Neuronal stem cell (in vitro differentiated cells): ENCODE measurements around the gene CFAP97D2.

Experiments used
- DNase-seq: peaks from one replicate; pipeline ENCODE4 v3.0.0-alpha.2; 2013; ENCODE audit warnings: low spot score
- H2AFZ ChIP-seq: one replicate; pipeline ENCODE4 v1.6.1; 2013; ENCODE audit warnings: mild to moderate bottlenecking, low read length, inconsistent platforms
- H2AK5ac ChIP-seq: 2 replicates; pipeline ENCODE4 v1.6.1; 2013; ENCODE audit warnings: low read depth, mild to moderate bottlenecking, inconsistent platforms, low read length, moderate library complexity, mixed read lengths
- H2BK120ac ChIP-seq: 2 replicates; pipeline ENCODE4 v1.6.1; 2013; ENCODE audit warnings: low read depth, mild to moderate bottlenecking, inconsistent platforms, low read length, moderate library complexity, mixed read lengths
- H2BK12ac ChIP-seq: one replicate; pipeline ENCODE4 v1.6.1; 2013; ENCODE audit warnings: low read length, inconsistent platforms
- H2BK15ac ChIP-seq: 2 replicates; pipeline ENCODE4 v1.6.1; 2013; ENCODE audit warnings: mild to moderate bottlenecking, low read length, inconsistent platforms, mixed read lengths
- H2BK5ac ChIP-seq: one replicate; pipeline ENCODE4 v1.6.1; 2013; ENCODE audit warnings: inconsistent platforms, mild to moderate bottlenecking, low read length, moderate library complexity
- H3K14ac ChIP-seq: one replicate; pipeline ENCODE4 v1.6.1; 2013; ENCODE audit warnings: low read length, inconsistent platforms
- H3K18ac ChIP-seq: 2 replicates; pipeline ENCODE4 v1.6.1; 2013; ENCODE audit warnings: low read length, inconsistent platforms
- H3K23ac ChIP-seq: 2 replicates; pipeline ENCODE4 v1.6.1; 2013; ENCODE audit warnings: low read depth, mild to moderate bottlenecking, mixed read lengths, low read length, inconsistent platforms; ENCODE audit not compliant: poor library complexity
- H3K27ac ChIP-seq: replicated peaks from 3 replicates; pipeline ENCODE4 v1.5.1; 2013; ENCODE audit warnings: low read length, inconsistent platforms
- H3K27me3 ChIP-seq, 3 experiments: 2 replicates each; pipeline ENCODE4 v1.6.1; 2013; ENCODE audit warnings: low read length in 3 of 3, mild to moderate bottlenecking in 2 of 3, inconsistent platforms in 1 of 3, low read depth in 1 of 3, mixed read lengths in 1 of 3, moderate library complexity in 1 of 3; ENCODE audit not compliant: control insufficient read depth in 3 of 3, insufficient read depth in 3 of 3
- H3K36me3 ChIP-seq, 2 donors: replicated peaks in 1 of 2; 2 replicates each; pipeline ENCODE4 v1.6.1; 2013; ENCODE audit warnings: low read length in 2 of 2; ENCODE audit not compliant: control insufficient read depth in 2 of 2, insufficient read depth in 2 of 2
- H3K4ac ChIP-seq: 2 replicates; pipeline ENCODE4 v1.6.1; 2013; ENCODE audit warnings: inconsistent platforms, mild to moderate bottlenecking, low read length, moderate library complexity
- H3K4me1 ChIP-seq, 2 donors: 1 replicate in 1 of 2; 2 replicates in 1 of 2; pipeline ENCODE4 v1.6.1; 2013; ENCODE audit warnings: low read length in 2 of 2, low read depth in 1 of 2; ENCODE audit not compliant: control insufficient read depth in 2 of 2, insufficient read depth in 1 of 2
- H3K4me2 ChIP-seq: one replicate; pipeline ENCODE4 v1.6.1; 2013; ENCODE audit warnings: mild to moderate bottlenecking, low read length, inconsistent platforms; ENCODE audit not compliant: insufficient read depth, poor library complexity, severe bottlenecking
- H3K4me3 ChIP-seq, 2 donors: 2 replicates each; pipeline ENCODE4 v1.5.1; 2013; ENCODE audit warnings: low read length in 2 of 2, mild to moderate bottlenecking in 2 of 2, inconsistent platforms in 1 of 2, moderate library complexity in 1 of 2
- H3K79me1 ChIP-seq: one replicate; pipeline ENCODE4 v1.6.1; 2013; ENCODE audit warnings: low read depth, mild to moderate bottlenecking, inconsistent platforms, low read length, moderate library complexity
- H3K9ac ChIP-seq: one replicate; pipeline ENCODE4 v1.6.1; 2013; ENCODE audit warnings: mild to moderate bottlenecking, low read depth, low read length, inconsistent platforms; ENCODE audit not compliant: poor library complexity
- H3K9me3 ChIP-seq, 2 donors: replicated peaks in 1 of 2; 2 replicates each; pipeline versions ENCODE3 to v1.6.1; 2013; ENCODE audit warnings: low read length in 2 of 2, mild to moderate bottlenecking in 2 of 2, inconsistent platforms in 1 of 2, low read depth in 1 of 2, mixed read lengths in 1 of 2, moderate library complexity in 1 of 2; ENCODE audit not compliant: control insufficient read depth in 2 of 2, insufficient read depth in 1 of 2
- H4K8ac ChIP-seq: one replicate; pipeline ENCODE4 v1.6.1; 2013; ENCODE audit warnings: low read depth, mild to moderate bottlenecking, inconsistent platforms, low read length, moderate library complexity
- H4K91ac ChIP-seq: one replicate; pipeline ENCODE4 v1.6.1; 2013; ENCODE audit warnings: low read length, low read depth, mild to moderate bottlenecking, inconsistent platforms; ENCODE audit not compliant: poor library complexity
- WGBS, 2 donors: extraction: QIAGEN DNeasy Blood & Tissue Kit; methylation state at CpG; one replicate each; pipeline ENCODE4 v1.1.7; 2013; ENCODE audit warnings: missing lambda C conversion rate in 2 of 2, mixed read lengths in 1 of 2; ENCODE audit not compliant: insufficient read length in 2 of 2, insufficient replicate concordance in 1 of 2; ENCODE audit errors: extremely low coverage in 2 of 2; 5-methylcytosine and 5-hydroxymethylcytosine counted together

Gene CFAP97D2

DNA sequence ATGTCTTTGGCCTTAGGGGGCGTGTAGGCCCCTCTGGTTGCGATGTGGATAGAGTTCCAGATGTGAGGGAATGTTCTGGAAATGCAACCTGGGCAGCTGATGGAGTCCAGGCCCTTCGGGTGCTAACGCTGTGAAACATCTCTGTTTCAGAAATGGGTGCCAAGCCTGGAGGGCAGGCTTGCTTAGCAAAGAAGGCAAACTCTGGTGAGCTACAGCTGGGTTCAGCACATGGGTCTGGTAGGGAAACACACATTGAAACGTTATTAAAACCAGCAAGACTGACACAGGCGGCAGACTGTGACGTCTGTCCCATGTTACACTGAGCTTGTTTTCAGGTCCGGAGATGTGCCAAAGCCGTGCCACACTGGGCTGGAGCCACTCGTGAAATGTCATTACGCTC, 47.0 kb downstream of the CFAP97D2 start:
- DNase-seq = no peak
- no peak overlapping the region for H4K8ac ChIP-seq
- H3K9me3 ChIP-seq = no peaks in the 10 kb centered on the region
- H3K27me3 ChIP-seq = peaks cover 0 to 11% (median 3%) of the 10 kb centered on the region in 3 experiments
- no CpG with 5 or more reads among the region's 11 CpGs for WGBS, 2 donors
- no peak overlapping the region for H2BK5ac ChIP-seq
- H3K79me1 ChIP-seq = no peaks in the 10 kb centered on the region
- no peak overlapping the region for H3K4me3 ChIP-seq
- H2AK5ac ChIP-seq = no peak overlapping the region
- H3K27ac ChIP-seq = no peak overlapping the region
- H2BK12ac ChIP-seq = no peak overlapping the region
- no peak overlapping the region for H2BK120ac ChIP-seq
- peaks cover 4 to 10% of the 10 kb centered on the region in 2 donors for H3K4me1 ChIP-seq
- H3K4me2 ChIP-seq = no peak overlapping the region
- H3K14ac ChIP-seq = no peak overlapping the region
- H4K91ac ChIP-seq = no peak overlapping the region
- no peak overlapping the region for H2BK15ac ChIP-seq
- H3K4ac ChIP-seq = no peak overlapping the region
- H2AFZ ChIP-seq = peak overlapping the region; percentile 78
- no peak overlapping the region for H3K18ac ChIP-seq
- no peak overlapping the region for H3K9ac ChIP-seq
- no peaks in the 10 kb centered on the region for H3K36me3 ChIP-seq
- H3K23ac ChIP-seq = no peak overlapping the region

DNA sequence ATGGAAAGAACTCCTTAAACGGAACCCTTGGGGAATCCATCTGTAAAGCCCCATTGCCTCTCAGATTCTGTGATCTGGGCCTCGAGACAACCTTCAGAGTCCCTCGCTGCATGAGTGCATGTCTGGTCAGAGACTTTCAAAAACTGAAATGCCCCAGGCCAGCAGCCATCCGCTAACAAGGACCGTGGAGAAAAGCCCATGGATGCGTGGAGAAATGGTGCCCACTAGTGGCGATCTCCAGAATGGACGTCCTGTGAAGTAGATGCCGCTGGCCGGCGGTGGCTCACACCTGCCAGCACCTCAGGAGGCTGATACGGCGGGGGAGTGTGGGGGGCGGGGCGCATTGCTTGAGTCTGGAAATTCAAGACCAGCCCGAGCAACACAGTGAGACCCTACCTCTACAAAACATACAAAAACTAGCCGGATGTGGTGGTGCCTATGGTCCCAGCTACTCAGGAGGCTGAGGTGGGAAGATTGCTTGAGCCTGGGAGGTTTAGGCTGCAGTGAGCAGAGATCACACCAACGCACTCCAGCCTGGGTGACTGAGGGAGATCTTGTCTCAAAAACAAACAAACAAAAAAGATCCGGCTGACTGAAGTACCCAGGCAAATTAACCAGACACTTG, 47.8 kb downstream of the CFAP97D2 start:
- Histone ChIP-seq H4K8ac (no peak overlapping the region), H3K36me3 (no peaks in the 10 kb centered on the region), H3K23ac (no peak overlapping the region), H3K9me3 (no peaks in the 10 kb centered on the region), H2AK5ac (no peak overlapping the region), H3K14ac (no peak overlapping the region), H4K91ac (no peak overlapping the region), H2BK15ac (no peak overlapping the region), H3K4me3 (no peak overlapping the region), H3K9ac (no peak overlapping the region), H3K18ac (no peak overlapping the region), H2AFZ (peak overlapping the region; percentile 78), H2BK5ac (no peak overlapping the region), H3K4ac (no peak overlapping the region), H3K79me1 (no peaks in the 10 kb centered on the region), H3K4me1 (peaks cover 4 to 10% of the 10 kb centered on the region in 2 donors), H2BK12ac (no peak overlapping the region), H3K27ac (no peak overlapping the region), H2BK120ac (no peak overlapping the region), H3K27me3 (peaks cover 0 to 11% (median 3%) of the 10 kb centered on the region in 3 experiments), H3K4me2 (no peak overlapping the region)
- peak; percentile 86 for DNase-seq
- no CpG with 5 or more reads among the region's 19 CpGs for WGBS, 2 donors

GRCh38 chr13:114227528-114227927, 48.5 kb downstream of the CFAP97D2 start:
- Histone ChIP-seq H3K9me3 (no peaks in the 10 kb centered on the region), H3K4me3 (peak overlapping the region in 1 of 2 donors; percentile 70), H2AK5ac (no peak overlapping the region), H3K18ac (no peak overlapping the region), H2AFZ (no peak overlapping the region), H4K8ac (no peak overlapping the region), H3K36me3 (no peaks in the 10 kb centered on the region), H3K23ac (no peak overlapping the region), H4K91ac (no peak overlapping the region), H3K27ac (no peak overlapping the region), H2BK5ac (no peak overlapping the region), H3K9ac (no peak overlapping the region), H3K4ac (no peak overlapping the region), H3K27me3 (peaks cover 0 to 11% (median 4%) of the 10 kb centered on the region in 3 experiments), H3K79me1 (no peaks in the 10 kb centered on the region), H3K4me1 (peaks cover 4 to 10% of the 10 kb centered on the region in 2 donors), H2BK120ac (no peak overlapping the region), H3K4me2 (no peak overlapping the region), H3K14ac (no peak overlapping the region), H2BK15ac (no peak overlapping the region), H2BK12ac (no peak overlapping the region)
- no peak for DNase-seq
- WGBS, 2 donors = no CpG with 5 or more reads among the region's 2 CpGs

GRCh38 chr13:114228176-114228575, 49.1 kb downstream of the CFAP97D2 start:
- no peak overlapping the region for H4K8ac ChIP-seq
- no peaks in the 10 kb centered on the region for H3K9me3 ChIP-seq
- H3K14ac ChIP-seq = no peak overlapping the region
- no peaks in the 10 kb centered on the region for H3K79me1 ChIP-seq
- no peak overlapping the region for H3K18ac ChIP-seq
- H2AFZ ChIP-seq = no peak overlapping the region
- no peak overlapping the region for H2BK5ac ChIP-seq
- H2BK120ac ChIP-seq = no peak overlapping the region
- peaks cover 0 to 11% (median 6%) of the 10 kb centered on the region in 3 experiments for H3K27me3 ChIP-seq
- no peak overlapping the region for H3K4me3 ChIP-seq
- no peak overlapping the region for H2BK15ac ChIP-seq
- no peak overlapping the region for H3K9ac ChIP-seq
- no peak overlapping the region for H3K27ac ChIP-seq
- no peak overlapping the region for H2BK12ac ChIP-seq
- no peak for DNase-seq
- H3K4ac ChIP-seq = no peak overlapping the region
- H3K23ac ChIP-seq = no peak overlapping the region
- H4K91ac ChIP-seq = no peak overlapping the region
- H3K36me3 ChIP-seq = no peaks in the 10 kb centered on the region
- H3K4me1 ChIP-seq = peaks cover 4 to 10% of the 10 kb centered on the region in 2 donors
- H2AK5ac ChIP-seq = peak overlapping the region; percentile 70
- WGBS, 2 donors = no CpG with 5 or more reads among the region's 9 CpGs
- no peak overlapping the region for H3K4me2 ChIP-seq
